Heart left ventricle (tissue), 16 donors: ENCODE results near the gene SLC32A1. TPM values are rescaled to one million over a fixed set of nuclear protein-coding genes. Genes with fewer than 3 reads are reported as not detected.

Experiments
- ATAC-seq, 4 donors: fragments of 200-7000 bp; cut with Tn5 transposase; one replicate each; pipeline ENCODE4 v1.9.1; 2020 to 2022; ENCODE audit warnings: moderate library complexity in 4 of 4, mild to moderate bottlenecking in 3 of 4, moderate number of reproducible peaks in 1 of 4
- DNase-seq, 5 donors: peaks; one replicate each; pipeline ENCODE4 v3.0.0-alpha.2; 2020
- H3K27ac ChIP-seq, 12 donors: fragments of 200-600 bp; sonication (generic) in 4 of 12; one replicate each; pipeline versions ENCODE4 v1.5.0 to v1.8.0; 2016 to 2022; ENCODE audit warnings: mild to moderate bottlenecking in 2 of 12
- H3K27me3 ChIP-seq, 9 donors: fragments of 200-600 bp; sonication (generic) in 2 of 9; one replicate each; pipeline versions ENCODE4 v1.5.1 to v1.8.0; 2016 to 2022; ENCODE audit warnings: mild to moderate bottlenecking in 3 of 9
- H3K36me3 ChIP-seq, 9 donors: fragments of 200-600 bp; sonication (generic) in 2 of 9; one replicate each; pipeline versions ENCODE4 v1.5.0 to v1.8.0; 2018 to 2022; ENCODE audit warnings: mild to moderate bottlenecking in 2 of 9
- H3K4me1 ChIP-seq, 12 donors: fragments of 200-600 bp; sonication (generic) in 4 of 12; one replicate each; pipeline versions ENCODE4 v1.5.0 to v1.8.0; 2016 to 2022; ENCODE audit warnings: mild to moderate bottlenecking in 3 of 12
- H3K4me3 ChIP-seq, 12 donors: fragments of 200-600 bp; sonication (generic) in 4 of 12; one replicate each; pipeline versions ENCODE4 v1.5.0 to v1.8.0; 2017 to 2022; ENCODE audit warnings: mild to moderate bottlenecking in 9 of 12, moderate library complexity in 4 of 12
- H3K9me3 ChIP-seq, 12 donors: fragments of 200-600 bp; sonication (generic) in 4 of 12; one replicate each; pipeline versions ENCODE4 v1.5.0 to v1.8.0; 2016 to 2022; ENCODE audit warnings: mild to moderate bottlenecking in 1 of 12
- CTCF ChIP-seq, 12 donors: fragments of 200-600 bp; sonication (generic) in 4 of 12; IDR thresholded peaks; one replicate each; pipeline versions ENCODE4 v1.5.0 to v1.8.0; 2018 to 2022; ENCODE audit warnings: antibody characterized with exemption in 12 of 12, mild to moderate bottlenecking in 5 of 12
- POLR2A ChIP-seq, 2 donors: fragments of 450-650 bp; IDR thresholded peaks; one replicate each; pipeline ENCODE4 v1.6.1; 2017; ENCODE audit warnings: antibody characterized with exemption in 2 of 2, mild to moderate bottlenecking in 2 of 2, moderate library complexity in 2 of 2
- WGBS, 4 donors: extraction: QIAGEN DNeasy Blood & Tissue Kit in 2 of 4; methylation state at CpG; one replicate each; pipeline versions ENCODE4 v1.1.5 to v1.1.7; 2013 to 2018; 5-methylcytosine and 5-hydroxymethylcytosine counted together
- intact Hi-C, 10 donors: fragments of 100-400 bp; cut with DNase I; formaldehyde crosslinking; loops; one replicate each; pipeline versions ENCODE4 v1.11.1 to v1.14.2; 2022
- polyA plus RNA-seq, 2 donors: library from polyadenylated mRNA; stranded (reverse); fragments of 200-250 nt; gene quantifications; one replicate each; pipeline ENCODE4 v1.2.3, GENCODE V29; 2013
- total RNA-seq, 9 donors: library from RNA; depleted of rRNA in 2 of 9; stranded (reverse); fragments of >200 nt in 2 of 9; fragmentation: NEBNext Ultra II Directional in 3 of 9; extraction: Animal tissue kit (Norgen Biotek cat#: 25700) in 3 of 9; gene quantifications; one replicate each; pipeline versions ENCODE4 v1.1.0 to v1.2.4, GENCODE V29; 2016 to 2023
- donor health status: ischemic (EF 13 %, LVEDD 7.1; RV severe dilation, severe dysfunction).
- donor health status: healthy with polysubstance abuse.
- donor health status: DM: no; HTN: yes; CAD: no.
- donor health status: DM: no; HTN: no; CAD: no.
- donor health status: ischemic (EF 25% LVEDD 6.9; RV normal size, moderate dysfunction).
- donor health status: ischemic (EF 25% LVEDD 5.7; RV mildly dilated, moderate dysfunction).
- donor health status: healthy.
- donor health status: DM: yes; HTN: yes; CAD: no.
- donor health status: ischemic (EF 35%, LVEDD 5.7; RV mildly dilated, moderate dysfunction).
- donor health status: nonischemic (EF 11% LVEDD 7.7; RV severe dilation, severe dysfunction).
- donor health status: DM: yes; HTN: yes; CAD: no.
- donor health status: PGD.
- donor health status: ischemic (EF 29% LVEDD 5.4; RV normal size, mild dysfunction).
- donor health status: nonischemic (EF 23%, LVEDD 6.1; RV moderate dilation, normal function).

The SLC32A1 gene
- total and polyA plus RNA-seq, 11 donors: not detected

- 71 to 87% (median 76%) methylated on average over 1 of the region's 1 CpG for WGBS, 4 donors
- Histone ChIP-seq H3K4me1 (no peaks in the 10 kb centered on the region), H3K4me3 (no peak overlapping the region), H3K36me3 (no peaks in the 10 kb centered on the region), H3K9me3 (no peaks in the 10 kb centered on the region), H3K27ac (no peak overlapping the region), H3K27me3 (peaks cover 4 to 85% (median 28%) of the 10 kb centered on the region in 9 donors)
- DNase-seq (no peak), ATAC-seq (no peak)
- intact Hi-C loops: no loop called here
- TF ChIP-seq POLR2A (IDR thresholded peaks at IDR 0.05) (no peak), CTCF (IDR thresholded peaks at IDR 0.05) (no peak)
Measured at GRCh38 chr20:38737887-38738286, 13.6 kb downstream of the SLC32A1 start.

- Histone ChIP-seq H3K4me3 (no peak overlapping the region), H3K36me3 (peaks cover 0 to 10% (median 0%) of the 10 kb centered on the region in 9 donors), H3K27me3 (peaks cover 0 to 28% (median 6%) of the 10 kb centered on the region in 9 donors), H3K9me3 (no peaks in the 10 kb centered on the region), H3K4me1 (peaks cover 4 to 17% (median 13%) of the 10 kb centered on the region in 12 donors), H3K27ac (no peak overlapping the region)
- 94 to 97% (median 94%) methylated on average over 2 of the region's 2 CpGs for WGBS, 4 donors
- ATAC-seq (no peak), DNase-seq (no peak)
- intact Hi-C loops: no loop called here
- TF ChIP-seq CTCF (IDR thresholded peaks at IDR 0.05): no peak
- TF ChIP-seq POLR2A (IDR thresholded peaks at IDR 0.05): no peak
Measured at GRCh38 chr20:38745757-38746156, 21.5 kb downstream of the SLC32A1 start.

GRCh38 chr20:38747495-38748096 is 23.3 kb downstream of the SLC32A1 start:
- H3K27ac ChIP-seq: peak overlapping the region in 10 of 12 donors; percentile 61 to 93 (median 85)
- no peak for DNase-seq
- H3K27me3 ChIP-seq: peaks cover 0 to 15% (median 3%) of the 10 kb centered on the region in 9 donors
- intact Hi-C loops: no loop called here
- 12 to 17% (median 15%) methylated on average over 29 to 39 of the region's 39 CpGs for WGBS, 4 donors
- H3K4me3 ChIP-seq: peak overlapping the region; percentile 58 to 99 (median 82)
- no peak for ATAC-seq
- H3K4me1 ChIP-seq: peaks cover 4 to 17% (median 13%) of the 10 kb centered on the region in 12 donors
- peaks cover 0 to 25% (median 7%) of the 10 kb centered on the region in 9 donors for H3K36me3 ChIP-seq
- TF ChIP-seq POLR2A (IDR thresholded peaks at IDR 0.05): no peak
- TF ChIP-seq CTCF (IDR thresholded peaks at IDR 0.05): no peak
- H3K9me3 ChIP-seq: no peaks in the 10 kb centered on the region

- Histone ChIP-seq H3K36me3 (peaks cover 0 to 32% (median 13%) of the 10 kb centered on the region in 9 donors), H3K27me3 (peaks cover 0 to 8% (median 0%) of the 10 kb centered on the region in 9 donors), H3K9me3 (no peaks in the 10 kb centered on the region), H3K27ac (peak within 1 kb of the TSS; percentile 14 to 93 (median 82)), H3K4me3 (peak within 1 kb of the TSS; percentile 58 to 99 (median 82)), H3K4me1 (peaks cover 4 to 17% (median 13%) of the 10 kb centered on the region in 12 donors)
- DNase-seq (peak; percentile 93 to 98 (median 94)), ATAC-seq (peak; percentile 97 to 100 (median 98))
- WGBS, 4 donors: 0 to 1% (median 0%) methylated on average over 25 to 84 of the region's 84 CpGs
- peak in 1 of 2 donors; percentile 60 for TF ChIP-seq POLR2A (IDR thresholded peaks at IDR 0.05)
- TF ChIP-seq CTCF (IDR thresholded peaks at IDR 0.05): no peak
- intact Hi-C loops: no loop called here
Measured at GRCh38 chr20:38748097-38748860, 24.0 kb downstream of the SLC32A1 start, which contains the start of gene ACTR5. TSS of gene ACTR5 (plus strand) at chr20:38748460. CDS start at chr20:38748479, 19 bp downstream.
